GM19238 (cell line): ENCODE results near the gene TEKT5.
"Not testable (repeated sequence)": the region's sequence is repeated elsewhere in the genome, so short reads cannot be mapped to it uniquely, and the experiment has no call there.

Experiments used
- DNase-seq: peaks from one replicate; pipeline ENCODE4 v3.0.0; 2011; ENCODE audit warnings: low spot score; ENCODE audit not compliant: insufficient read length

TEKT5 gene

GRCh38 chr16:10685709-10686108 is 9.0 kb downstream of the TEKT5 start:
- no peak for DNase-seq

- no peak for DNase-seq
These were observed 10.1 kb downstream of the TEKT5 start for GRCh38 chr16:10684511-10685151.

- DNase-seq = no peak
These were observed 11.6 kb downstream of the TEKT5 start for GRCh38 chr16:10683170-10683569.

- DNase-seq = no peak
These were observed 12.1 kb downstream of the TEKT5 start for GRCh38 chr16:10682604-10683003.

- DNase-seq = no peak
These were observed 13.1 kb downstream of the TEKT5 start for GRCh38 chr16:10681310-10682308.

GRCh38 chr16:10679921-10680320 is 14.8 kb downstream of the TEKT5 start:
- no peak for DNase-seq

- DNase-seq = not testable (repeated sequence)
These were observed 15.3 kb downstream of the TEKT5 start for GRCh38 chr16:10679441-10679840.

- DNase-seq = no peak
These were observed 16.1 kb downstream of the TEKT5 start for GRCh38 chr16:10678655-10679054.

- no peak for DNase-seq
These were observed 18.4 kb downstream of the TEKT5 start for GRCh38 chr16:10676284-10676683.

GRCh38 chr16:10675861-10676260 is 18.9 kb downstream of the TEKT5 start:
- no peak for DNase-seq

GRCh38 chr16:10675216-10675615 is 19.5 kb downstream of the TEKT5 start:
- DNase-seq = no peak

- no peak for DNase-seq
These were observed 23.0 kb downstream of the TEKT5 start for GRCh38 chr16:10671729-10672128.

GRCh38 chr16:10669791-10670190 is 24.9 kb downstream of the TEKT5 start:
- no peak for DNase-seq

GRCh38 chr16:10668322-10669045 is 26.2 kb downstream of the TEKT5 start:
- DNase-seq = peak; percentile 32

GRCh38 chr16:10667239-10667638 is 27.5 kb downstream of the TEKT5 start:
- no peak for DNase-seq

- DNase-seq = no peak
These were observed 28.4 kb downstream of the TEKT5 start for GRCh38 chr16:10666291-10666690.

GRCh38 chr16:10665166-10665565 is 29.6 kb downstream of the TEKT5 start:
- no peak for DNase-seq

- DNase-seq = no peak
These were observed 30.0 kb downstream of the TEKT5 start for GRCh38 chr16:10664720-10665126.

- DNase-seq = no peak
These were observed 31.0 kb downstream of the TEKT5 start for GRCh38 chr16:10663744-10664143.

GRCh38 chr16:10663146-10663545 is 31.6 kb downstream of the TEKT5 start:
- no peak for DNase-seq

- no peak for DNase-seq
These were observed 32.5 kb downstream of the TEKT5 start for GRCh38 chr16:10662212-10662611.

GRCh38 chr16:10661737-10662136 is 33.0 kb downstream of the TEKT5 start:
- DNase-seq = no peak
